ENCODE data around the gene FGFR3. TPM values are rescaled to one million over a fixed set of nuclear protein-coding genes. Genes with fewer than 3 reads are reported as not detected.
A peak's percentile ranks its signal among the peaks of the same experiment; 100 is the strongest.

Gene FGFR3
- total RNA-seq, 3 donors from 2014 or later: 25.5 to 79.1 (median 31.2) TPM

- intact Hi-C loops (cut with DNase I, micrococcal nuclease): no loop called here
- Histone ChIP-seq H3K4me3 (no peak overlapping the region), H3K9me3 (no peaks in the 10 kb centered on the region), H3K36me3 (ENCODE audit: low read depth) (no peaks in the 10 kb centered on the region), H3K4me1 (ENCODE audit: low read depth) (peaks cover 35% of the 10 kb centered on the region)
- ATAC-seq (no peak), DNase-seq (no peak)
- no peak for TF ChIP-seq CTCF (IDR thresholded peaks at IDR 0.05)
These were observed 58.1 kb downstream of the FGFR3 start for GRCh38 chr4:1851160-1851559.

GRCh38 chr4:1851575-1852410, 58.7 kb downstream of the FGFR3 start:
- ATAC-seq (no peak), DNase-seq (peak in 2 of 3 donors; percentile 37 to 46)
- intact Hi-C loops (cut with DNase I, micrococcal nuclease): no loop called here
- no peaks in the 10 kb centered on the region for H3K9me3 ChIP-seq
- H3K4me3 ChIP-seq: no peak overlapping the region
- H3K4me1 ChIP-seq (ENCODE audit: low read depth): peaks cover 35% of the 10 kb centered on the region
- no peak for TF ChIP-seq CTCF (IDR thresholded peaks at IDR 0.05)
- H3K36me3 ChIP-seq (ENCODE audit: low read depth): no peaks in the 10 kb centered on the region

- H3K36me3 ChIP-seq (ENCODE audit: low read depth): no peaks in the 10 kb centered on the region
- no peak overlapping the region for H3K4me3 ChIP-seq
- TF ChIP-seq CTCF (IDR thresholded peaks at IDR 0.05): no peak
- intact Hi-C loops (cut with DNase I, micrococcal nuclease): no loop called here
- ATAC-seq: peak; percentile 54
- peaks cover 42% of the 10 kb centered on the region for H3K4me1 ChIP-seq (ENCODE audit: low read depth)
- no peaks in the 10 kb centered on the region for H3K9me3 ChIP-seq
- peak; percentile 63 to 73 (median 70) for DNase-seq
These were observed 60.0 kb downstream of the FGFR3 start for GRCh38 chr4:1852904-1853623.

GRCh38 chr4:1854752-1855151, 61.7 kb downstream of the FGFR3 start:
- no peak for TF ChIP-seq CTCF (IDR thresholded peaks at IDR 0.05)
- peaks cover 42% of the 10 kb centered on the region for H3K4me1 ChIP-seq (ENCODE audit: low read depth)
- ATAC-seq: no peak
- no peaks in the 10 kb centered on the region for H3K36me3 ChIP-seq (ENCODE audit: low read depth)
- H3K9me3 ChIP-seq: no peaks in the 10 kb centered on the region
- intact Hi-C loops (cut with DNase I, micrococcal nuclease): no loop called here
- no peak overlapping the region for H3K4me3 ChIP-seq
- DNase-seq: no peak

GRCh38 chr4:1855333-1856070, 62.4 kb downstream of the FGFR3 start:
- peaks cover 42% of the 10 kb centered on the region for H3K4me1 ChIP-seq (ENCODE audit: low read depth)
- peak; percentile 22 for ATAC-seq
- H3K4me3 ChIP-seq: peak overlapping the region; percentile 86
- TF ChIP-seq CTCF (IDR thresholded peaks at IDR 0.05): no peak
- no peaks in the 10 kb centered on the region for H3K9me3 ChIP-seq
- peak; percentile 51 to 74 (median 72) for DNase-seq
- no peaks in the 10 kb centered on the region for H3K36me3 ChIP-seq (ENCODE audit: low read depth)
- intact Hi-C loops (cut with DNase I, micrococcal nuclease): no loop called here

Measured in mucosa of descending colon (tissue), 3 donors.